ENCODE data around the gene GFOD1.

The GFOD1 gene

DNA sequence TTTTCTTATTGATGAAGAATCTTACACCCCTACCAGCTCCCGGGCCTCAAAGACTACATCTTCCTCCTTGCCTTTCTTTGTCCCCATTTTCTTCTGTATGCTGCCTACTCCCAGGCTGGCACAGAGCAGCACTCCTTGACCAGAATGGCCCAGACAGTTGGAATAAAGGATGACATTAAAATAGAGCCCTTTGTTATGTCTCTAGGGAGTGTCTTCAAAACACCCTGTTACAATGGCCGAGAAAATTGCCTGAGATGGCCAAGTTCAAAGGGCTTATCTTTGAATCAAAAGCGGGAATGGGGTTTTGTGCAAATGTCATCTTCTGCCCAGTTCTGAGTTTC is 80.1 kb downstream of the GFOD1 start:
- no peak overlapping the region for H3K9ac ChIP-seq (ENCODE audit: low read length)
- H2BK120ac ChIP-seq (ENCODE audit: low read depth, low read length) = no peak overlapping the region
- H3K4ac ChIP-seq (ENCODE audit: low read depth, low read length) = no peak overlapping the region
- no peak overlapping the region for H3K23ac ChIP-seq (ENCODE audit: low read length)
- H3K79me1 ChIP-seq (ENCODE audit: low read length) = no peaks in the 10 kb centered on the region
- H3K27ac ChIP-seq (ENCODE audit: low read depth, low read length) = no peak overlapping the region
- no peak overlapping the region for H2BK5ac ChIP-seq (ENCODE audit: low read length)
- H2AK5ac ChIP-seq (ENCODE audit: low read length) = no peak overlapping the region
- no peaks in the 10 kb centered on the region for H3K27me3 ChIP-seq (ENCODE audit: insufficient read depth, low read length, poor library complexity)
- H3K4me3 ChIP-seq (ENCODE audit: low read length) = no peak overlapping the region
- H3K79me2 ChIP-seq (ENCODE audit: control insufficient read depth, insufficient read depth, low read length) = no peaks in the 10 kb centered on the region
- H4K8ac ChIP-seq (ENCODE audit: low read depth, low read length) = no peak overlapping the region
- no peak overlapping the region for H3K56ac ChIP-seq (ENCODE audit: low read length)
- H3K4me1 ChIP-seq (ENCODE audit: control insufficient read depth, low read depth, low read length) = no peaks in the 10 kb centered on the region
- H3K18ac ChIP-seq (ENCODE audit: low read length) = no peak overlapping the region
- H4K5ac ChIP-seq (ENCODE audit: low read length) = no peak overlapping the region
- H2BK15ac ChIP-seq (replicated peaks; ENCODE audit: low read depth) = no peak overlapping the region
- no CpG with 5 or more reads among the region's 3 CpGs for WGBS (ENCODE audit: extremely low coverage, insufficient coverage, low lambda C conversion rate)
- no peaks in the 10 kb centered on the region for H3K36me3 ChIP-seq (ENCODE audit: control insufficient read depth, insufficient read depth, low read length)
- DNase-seq = no peak
- no peak overlapping the region for H3K4me2 ChIP-seq (ENCODE audit: low read length)

DNA sequence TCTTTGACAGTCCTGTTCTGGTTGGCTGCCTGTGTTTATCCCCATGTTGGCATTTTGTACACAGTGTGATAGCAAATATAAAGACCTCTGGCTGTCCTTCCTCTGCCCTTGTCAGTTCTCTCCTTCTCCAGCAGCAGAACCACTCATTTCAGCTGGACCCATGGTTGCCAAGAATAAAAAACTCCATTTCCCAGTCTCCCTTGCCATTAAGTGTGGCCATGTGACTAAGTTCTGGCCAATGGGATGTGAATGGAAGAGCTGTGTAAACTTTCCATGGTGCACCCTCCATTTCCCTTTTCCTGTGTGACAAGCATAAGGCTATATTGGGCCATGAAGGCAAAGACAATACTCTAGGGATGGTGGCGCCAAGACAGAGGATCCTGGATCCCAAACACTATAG is 80.6 kb downstream of the GFOD1 start:
- Histone ChIP-seq H3K27me3 (ENCODE audit: insufficient read depth, low read length, poor library complexity) (no peaks in the 10 kb centered on the region), H3K27ac (ENCODE audit: low read depth, low read length) (no peak overlapping the region), H3K4ac (ENCODE audit: low read depth, low read length) (no peak overlapping the region), H3K36me3 (ENCODE audit: control insufficient read depth, insufficient read depth, low read length) (no peaks in the 10 kb centered on the region), H3K23ac (ENCODE audit: low read length) (no peak overlapping the region), H4K8ac (ENCODE audit: low read depth, low read length) (no peak overlapping the region), H3K79me1 (ENCODE audit: low read length) (no peaks in the 10 kb centered on the region), H2BK5ac (ENCODE audit: low read length) (no peak overlapping the region), H3K4me1 (ENCODE audit: control insufficient read depth, low read depth, low read length) (no peaks in the 10 kb centered on the region), H4K5ac (ENCODE audit: low read length) (no peak overlapping the region), H3K56ac (ENCODE audit: low read length) (no peak overlapping the region), H2BK15ac (replicated peaks; ENCODE audit: low read depth) (no peak overlapping the region), H2AK5ac (ENCODE audit: low read length) (no peak overlapping the region), H3K79me2 (ENCODE audit: control insufficient read depth, insufficient read depth, low read length) (no peaks in the 10 kb centered on the region), H3K4me2 (ENCODE audit: low read length) (no peak overlapping the region), H2BK120ac (ENCODE audit: low read depth, low read length) (no peak overlapping the region), H3K9ac (ENCODE audit: low read length) (no peak overlapping the region), H3K4me3 (ENCODE audit: low read length) (no peak overlapping the region), H3K18ac (ENCODE audit: low read length) (no peak overlapping the region)
- WGBS (ENCODE audit: extremely low coverage, insufficient coverage, low lambda C conversion rate) = no CpG with 5 or more reads among the region's 1 CpG
- peak; percentile 36 for DNase-seq

- no CpG with 5 or more reads among the region's 10 CpGs for WGBS (ENCODE audit: extremely low coverage, insufficient coverage, low lambda C conversion rate)
- H3K79me2 ChIP-seq (ENCODE audit: control insufficient read depth, insufficient read depth, low read length) = no peaks in the 10 kb centered on the region
- DNase-seq = no peak
These were observed 81.4 kb downstream of the GFOD1 start for GRCh38 chr6:13405961-13406477.

DNA sequence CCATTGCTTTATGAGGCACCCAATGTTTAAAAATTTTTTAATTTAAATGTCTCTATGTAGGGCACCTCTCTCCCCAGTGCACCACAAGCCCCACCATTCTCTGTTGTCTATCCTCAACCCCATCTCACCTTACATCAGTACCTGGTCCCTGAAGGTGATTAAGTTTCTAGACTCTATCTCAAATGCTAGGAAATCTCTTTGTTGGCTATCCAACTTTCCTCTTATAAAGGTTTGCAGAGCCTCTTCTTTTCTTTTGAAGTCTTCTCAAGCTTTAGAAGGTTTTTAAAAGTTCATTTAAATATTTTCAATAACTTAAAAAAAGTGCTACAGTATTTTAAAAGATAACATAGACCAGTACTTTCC is 82.5 kb downstream of the GFOD1 start:
- Histone ChIP-seq H2BK15ac (replicated peaks; ENCODE audit: low read depth) (no peak overlapping the region), H2BK120ac (ENCODE audit: low read depth, low read length) (no peak overlapping the region), H4K8ac (ENCODE audit: low read depth, low read length) (no peak overlapping the region), H3K4ac (ENCODE audit: low read depth, low read length) (no peak overlapping the region), H3K27me3 (ENCODE audit: insufficient read depth, low read length, poor library complexity) (no peaks in the 10 kb centered on the region), H4K5ac (ENCODE audit: low read length) (no peak overlapping the region), H3K4me1 (ENCODE audit: control insufficient read depth, low read depth, low read length) (no peaks in the 10 kb centered on the region), H3K36me3 (ENCODE audit: control insufficient read depth, insufficient read depth, low read length) (no peaks in the 10 kb centered on the region), H3K18ac (ENCODE audit: low read length) (no peak overlapping the region), H3K27ac (ENCODE audit: low read depth, low read length) (no peak overlapping the region), H3K23ac (ENCODE audit: low read length) (no peak overlapping the region), H3K79me1 (ENCODE audit: low read length) (no peaks in the 10 kb centered on the region), H3K4me2 (ENCODE audit: low read length) (no peak overlapping the region), H3K56ac (ENCODE audit: low read length) (no peak overlapping the region), H2AK5ac (ENCODE audit: low read length) (no peak overlapping the region), H3K9ac (ENCODE audit: low read length) (no peak overlapping the region), H3K79me2 (ENCODE audit: control insufficient read depth, insufficient read depth, low read length) (no peaks in the 10 kb centered on the region), H2BK5ac (ENCODE audit: low read length) (no peak overlapping the region), H3K4me3 (ENCODE audit: low read length) (no peak overlapping the region)
- no peak for DNase-seq

More at GRCh38 chr6:13405961-13406477, 81.4 kb downstream of the GFOD1 start:
- H4K8ac ChIP-seq (ENCODE audit: low read depth, low read length) = no peak overlapping the region
- H3K4me2 ChIP-seq (ENCODE audit: low read length) = no peak overlapping the region
- H3K4me1 ChIP-seq (ENCODE audit: control insufficient read depth, low read depth, low read length) = no peaks in the 10 kb centered on the region
- H3K4me3 ChIP-seq (ENCODE audit: low read length) = no peak overlapping the region
- no peak overlapping the region for H2BK5ac ChIP-seq (ENCODE audit: low read length)
- H2BK15ac ChIP-seq (replicated peaks; ENCODE audit: low read depth) = no peak overlapping the region
- H3K36me3 ChIP-seq (ENCODE audit: control insufficient read depth, insufficient read depth, low read length) = no peaks in the 10 kb centered on the region
- H3K9ac ChIP-seq (ENCODE audit: low read length) = no peak overlapping the region
- H3K18ac ChIP-seq (ENCODE audit: low read length) = no peak overlapping the region
- no peak overlapping the region for H3K4ac ChIP-seq (ENCODE audit: low read depth, low read length)
- no peak overlapping the region for H3K56ac ChIP-seq (ENCODE audit: low read length)
- no peak overlapping the region for H4K5ac ChIP-seq (ENCODE audit: low read length)
- H2AK5ac ChIP-seq (ENCODE audit: low read length) = no peak overlapping the region
- H2BK120ac ChIP-seq (ENCODE audit: low read depth, low read length) = no peak overlapping the region
- H3K27ac ChIP-seq (ENCODE audit: low read depth, low read length) = no peak overlapping the region
- no peak overlapping the region for H3K23ac ChIP-seq (ENCODE audit: low read length)
- H3K79me1 ChIP-seq (ENCODE audit: low read length) = no peaks in the 10 kb centered on the region
- H3K27me3 ChIP-seq (ENCODE audit: insufficient read depth, low read length, poor library complexity) = no peaks in the 10 kb centered on the region

GRCh38 chr6:13404228-13404891 is 83.0 kb downstream of the GFOD1 start:
- H3K79me2 ChIP-seq (ENCODE audit: control insufficient read depth, insufficient read depth, low read length) = no peaks in the 10 kb centered on the region

GRCh38 chr6:13402711-13403110 is 84.7 kb downstream of the GFOD1 start:
- Histone ChIP-seq H4K8ac (ENCODE audit: low read depth, low read length) (no peak overlapping the region), H3K9ac (ENCODE audit: low read length) (no peak overlapping the region), H3K79me1 (ENCODE audit: low read length) (no peaks in the 10 kb centered on the region), H2AK5ac (ENCODE audit: low read length) (no peak overlapping the region), H3K23ac (ENCODE audit: low read length) (no peak overlapping the region), H3K56ac (ENCODE audit: low read length) (no peak overlapping the region), H3K79me2 (ENCODE audit: control insufficient read depth, insufficient read depth, low read length) (no peaks in the 10 kb centered on the region), H2BK120ac (ENCODE audit: low read depth, low read length) (no peak overlapping the region), H3K18ac (ENCODE audit: low read length) (no peak overlapping the region), H3K4ac (ENCODE audit: low read depth, low read length) (no peak overlapping the region), H3K36me3 (ENCODE audit: control insufficient read depth, insufficient read depth, low read length) (no peaks in the 10 kb centered on the region), H3K4me1 (ENCODE audit: control insufficient read depth, low read depth, low read length) (no peaks in the 10 kb centered on the region), H2BK15ac (replicated peaks; ENCODE audit: low read depth) (no peak overlapping the region), H3K27ac (ENCODE audit: low read depth, low read length) (no peak overlapping the region), H3K27me3 (ENCODE audit: insufficient read depth, low read length, poor library complexity) (no peaks in the 10 kb centered on the region), H3K4me2 (ENCODE audit: low read length) (no peak overlapping the region), H3K4me3 (ENCODE audit: low read length) (no peak overlapping the region), H2BK5ac (ENCODE audit: low read length) (no peak overlapping the region), H4K5ac (ENCODE audit: low read length) (no peak overlapping the region)
- no CpG with 5 or more reads among the region's 3 CpGs for WGBS (ENCODE audit: extremely low coverage, insufficient coverage, low lambda C conversion rate)
- DNase-seq = no peak

More at GRCh38 chr6:13404228-13404891, 83.0 kb downstream of the GFOD1 start:
- Histone ChIP-seq H4K8ac (ENCODE audit: low read depth, low read length) (no peak overlapping the region), H3K4ac (ENCODE audit: low read depth, low read length) (no peak overlapping the region), H3K27me3 (ENCODE audit: insufficient read depth, low read length, poor library complexity) (no peaks in the 10 kb centered on the region), H4K5ac (ENCODE audit: low read length) (no peak overlapping the region), H3K27ac (ENCODE audit: low read depth, low read length) (no peak overlapping the region), H3K36me3 (ENCODE audit: control insufficient read depth, insufficient read depth, low read length) (no peaks in the 10 kb centered on the region), H3K4me3 (ENCODE audit: low read length) (no peak overlapping the region), H2BK5ac (ENCODE audit: low read length) (no peak overlapping the region), H3K56ac (ENCODE audit: low read length) (no peak overlapping the region), H2BK15ac (replicated peaks; ENCODE audit: low read depth) (no peak overlapping the region), H3K4me2 (ENCODE audit: low read length) (no peak overlapping the region), H2BK120ac (ENCODE audit: low read depth, low read length) (no peak overlapping the region), H3K4me1 (ENCODE audit: control insufficient read depth, low read depth, low read length) (no peaks in the 10 kb centered on the region), H2AK5ac (ENCODE audit: low read length) (no peak overlapping the region), H3K79me1 (ENCODE audit: low read length) (no peaks in the 10 kb centered on the region), H3K18ac (ENCODE audit: low read length) (no peak overlapping the region), H3K23ac (ENCODE audit: low read length) (no peak overlapping the region), H3K9ac (ENCODE audit: low read length) (no peak overlapping the region)
- no peak for DNase-seq
- no CpG with 5 or more reads among the region's 5 CpGs for WGBS (ENCODE audit: extremely low coverage, insufficient coverage, low lambda C conversion rate)

All from mesendoderm (in vitro differentiated cells).